PFSK-1 (cell line): ENCODE measurements around the gene PIP4K2A.

Source experiments
- FOXP2 ChIP-seq: optimal IDR thresholded peaks from 2 replicates; pipeline ENCODE3; 2011; ENCODE audit warnings: borderline replicate concordance, control low read depth, inconsistent platforms; ENCODE audit not compliant: insufficient read depth; ENCODE audit errors: extremely low read length, extremely low read depth
- POLR2AphosphoS5 ChIP-seq: IDR thresholded peaks from 2 replicates; pipeline ENCODE4 v1.6.1; 2012; ENCODE audit warnings: low read depth, mild to moderate bottlenecking, control low read depth, low read length, moderate library complexity
- REST ChIP-seq, 2 experiments: IDR thresholded peaks; 2 replicates each; pipeline versions ENCODE4 v1.6.1 to v1.8.0; 2011 to 2012; ENCODE audit warnings: low read depth in 2 of 2, low read length in 2 of 2, control low read depth in 1 of 2, inconsistent platforms in 1 of 2, mild to moderate bottlenecking in 1 of 2, moderate library complexity in 1 of 2; ENCODE audit not compliant: insufficient read depth in 1 of 2
- SIN3A ChIP-seq: IDR thresholded peaks from 2 replicates; pipeline ENCODE4 v1.6.1; 2012; ENCODE audit warnings: mild to moderate bottlenecking, low read length, moderate library complexity, borderline replicate concordance; ENCODE audit not compliant: insufficient read depth
- TAF1 ChIP-seq: IDR thresholded peaks from 2 replicates; pipeline ENCODE4 v1.6.1; 2012; ENCODE audit warnings: low read length, control low read depth, borderline replicate concordance; ENCODE audit not compliant: insufficient read depth

PIP4K2A gene

GRCh38 chr10:22541900-22542299 lies 172.5 kb downstream of the PIP4K2A start:
- TF ChIP-seq POLR2AphosphoS5 (no peak), FOXP2 (no peak), TAF1 (no peak), SIN3A (no peak)

- no peak for TF ChIP-seq SIN3A
- no peak for TF ChIP-seq REST (IDR thresholded peaks at IDR 0.05; ENCODE audit: insufficient read depth in 1 of 2, low read depth in 2 of 2, low read length in 2 of 2)
- no peak for TF ChIP-seq FOXP2
- no peak for TF ChIP-seq POLR2AphosphoS5
- no peak for TF ChIP-seq TAF1
These were observed 174.6 kb downstream of the PIP4K2A start for GRCh38 chr10:22539579-22540298.

GRCh38 chr10:22537810-22538209 lies 176.6 kb downstream of the PIP4K2A start:
- TF ChIP-seq FOXP2 (no peak), SIN3A (no peak)

GRCh38 chr10:22536620-22537019 lies 177.8 kb downstream of the PIP4K2A start:
- TF ChIP-seq POLR2AphosphoS5 (no peak), TAF1 (no peak)

- no peak for TF ChIP-seq TAF1
- no peak for TF ChIP-seq POLR2AphosphoS5
- TF ChIP-seq REST (IDR thresholded peaks at IDR 0.05; ENCODE audit: insufficient read depth in 1 of 2, low read depth in 2 of 2, low read length in 2 of 2), result no peak
These were observed 179.4 kb downstream of the PIP4K2A start for GRCh38 chr10:22534849-22535604.

- TF ChIP-seq TAF1 (no peak), POLR2AphosphoS5 (no peak), SIN3A (no peak), REST (IDR thresholded peaks at IDR 0.05; ENCODE audit: insufficient read depth in 1 of 2, low read depth in 2 of 2, low read length in 2 of 2) (no peak), FOXP2 (no peak)
These were observed 182.9 kb downstream of the PIP4K2A start for GRCh38 chr10:22531441-22531840.
